GF-D8 (cell line): ENCODE measurements around the gene LAMTOR5.
A peak's percentile ranks its signal among the peaks of the same experiment; 100 is the strongest.

Experiments used
- DNase-seq: peaks from one replicate; lab custom pipeline; 2025; lab: John Stamatoyannopoulos, UW

LAMTOR5 gene

GRCh38 chr1:110387048-110387754, 20.3 kb downstream of the LAMTOR5 start:
- no peak for DNase-seq

DNA sequence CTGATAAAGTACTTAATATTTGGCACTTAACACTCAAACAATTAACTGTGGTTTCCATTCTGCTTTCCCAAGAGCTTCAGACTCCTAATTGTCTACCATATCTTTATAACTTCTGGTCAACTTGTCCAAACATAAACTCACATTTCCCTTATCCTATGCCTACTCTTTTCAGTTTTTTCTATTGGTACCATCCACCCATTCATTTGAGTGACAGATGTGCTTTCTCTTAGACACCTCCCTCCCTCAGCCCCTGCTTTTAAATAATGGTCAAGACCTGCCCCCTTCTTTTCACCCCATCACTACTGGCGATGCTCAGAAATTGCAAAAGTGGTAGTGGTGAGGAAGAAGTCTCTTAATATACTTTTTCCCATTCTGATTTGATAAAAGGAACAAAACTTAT, 22.1 kb downstream of the LAMTOR5 start:
- DNase-seq = no peak

GRCh38 chr1:110384581-110385321, 22.7 kb downstream of the LAMTOR5 start:
- DNase-seq = peak; percentile 19

DNA sequence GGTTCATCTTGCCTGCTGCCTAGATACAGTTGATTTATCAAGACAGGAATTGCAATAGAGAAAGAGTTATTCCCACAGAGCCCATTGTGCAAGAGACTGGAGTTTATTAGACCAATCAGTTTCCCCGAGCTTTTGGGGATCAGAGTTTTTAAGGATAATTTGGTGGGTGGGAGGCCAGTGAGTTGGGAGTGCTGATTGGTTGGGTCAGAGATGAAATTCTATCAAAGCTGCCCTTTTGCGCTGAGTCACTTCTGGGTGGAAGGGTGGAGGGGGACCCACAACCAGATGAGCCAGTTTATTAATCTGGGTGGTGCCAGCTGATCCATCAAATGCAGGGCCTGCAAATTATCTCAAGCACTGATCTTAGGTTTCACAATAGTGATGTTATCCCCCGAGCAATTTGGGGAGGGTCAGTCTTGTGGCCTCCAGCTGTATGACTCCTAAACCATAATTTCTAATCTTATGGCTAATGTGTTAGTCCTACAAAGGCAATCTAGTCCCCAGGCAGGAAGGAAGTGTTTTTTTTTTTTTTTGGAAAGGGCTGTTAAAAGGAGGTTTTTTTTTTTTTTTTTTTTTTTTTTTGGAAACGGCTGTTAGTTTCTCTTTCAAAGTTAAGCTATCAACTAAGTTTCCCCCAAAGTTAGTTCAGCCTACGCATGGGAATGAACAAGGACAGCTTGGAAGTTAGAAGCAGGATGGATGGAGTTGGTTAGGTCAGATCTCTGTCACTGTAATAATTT, 24.1 kb downstream of the LAMTOR5 start:
- peak; percentile 62 for DNase-seq

DNA sequence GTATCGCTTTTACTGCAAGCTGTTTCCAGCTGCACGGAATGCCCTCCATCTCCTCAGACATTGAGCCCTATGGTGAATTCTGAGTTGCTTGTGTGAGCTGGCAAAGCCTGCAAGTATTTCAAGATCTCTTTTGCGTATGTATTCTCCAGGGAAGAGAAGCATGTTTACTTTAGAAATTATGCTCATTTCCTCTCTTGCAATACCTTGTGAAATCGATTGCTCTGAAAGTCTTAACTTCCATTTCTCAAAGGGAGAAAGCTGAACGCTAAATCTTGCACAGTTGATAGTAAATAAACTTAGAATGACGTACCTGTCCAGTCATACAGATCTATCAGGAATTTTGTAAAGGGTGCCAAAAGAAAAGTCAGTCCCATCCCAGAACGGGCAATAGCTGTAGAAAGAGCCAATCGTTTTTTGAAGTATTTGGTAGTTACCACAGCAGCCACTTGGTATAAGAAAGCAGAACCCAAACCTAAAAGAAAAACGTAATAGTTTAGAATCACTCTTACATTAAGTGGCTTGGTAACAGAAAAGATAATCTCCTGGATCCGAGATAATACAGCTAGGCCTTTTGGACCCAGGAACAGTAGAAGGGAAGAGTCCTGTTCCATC, 26.7 kb downstream of the LAMTOR5 start:
- DNase-seq = peak; percentile 76

- DNase-seq = no peak
These were observed 32.0 kb downstream of the LAMTOR5 start for GRCh38 chr1:110375490-110375889.

GRCh38 chr1:110370827-110371226, 36.7 kb downstream of the LAMTOR5 start:
- no peak for DNase-seq

GRCh38 chr1:110364221-110364620, 43.3 kb downstream of the LAMTOR5 start:
- DNase-seq = no peak

- no peak for DNase-seq
These were observed 45.6 kb downstream of the LAMTOR5 start for GRCh38 chr1:110361856-110362255.

DNA sequence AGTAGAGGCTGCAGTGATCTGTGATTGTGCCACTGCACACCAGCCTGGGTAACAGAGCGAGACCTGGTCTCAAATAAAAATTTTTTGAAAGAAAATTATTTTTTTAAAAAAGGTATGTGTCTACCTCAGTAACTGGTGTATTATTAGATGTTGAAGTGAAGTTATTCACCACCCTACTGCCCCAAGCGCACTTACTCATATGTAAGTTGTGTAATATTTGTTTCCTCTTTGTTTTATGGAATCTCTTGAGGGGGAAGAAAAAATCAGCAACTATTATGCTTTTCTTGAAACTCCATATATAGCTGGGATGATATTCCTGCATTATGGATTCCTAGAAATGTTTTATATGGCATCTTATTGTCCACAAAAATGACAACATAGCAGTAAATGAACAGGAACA, 47.1 kb downstream of the LAMTOR5 start:
- no peak for DNase-seq

DNA sequence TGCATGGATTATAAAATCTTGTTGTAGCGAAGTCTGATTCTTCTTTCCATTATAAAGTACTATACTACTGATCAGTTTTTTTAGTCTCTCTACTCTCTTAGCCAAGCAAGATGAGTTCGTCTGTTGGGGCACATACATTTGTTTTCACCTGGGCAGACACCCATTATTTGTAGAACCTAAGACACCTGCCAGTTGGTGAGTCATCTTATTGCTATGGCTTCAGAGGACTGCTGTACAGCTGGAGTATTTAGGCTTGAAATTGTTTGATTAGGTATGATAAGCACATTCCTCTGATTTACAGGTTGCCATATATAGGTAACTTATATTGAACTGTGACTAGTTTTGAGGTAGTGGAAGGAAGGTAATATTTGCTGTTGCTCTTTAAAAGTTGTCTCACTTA, 51.1 kb downstream of the LAMTOR5 start:
- DNase-seq = no peak

DNA sequence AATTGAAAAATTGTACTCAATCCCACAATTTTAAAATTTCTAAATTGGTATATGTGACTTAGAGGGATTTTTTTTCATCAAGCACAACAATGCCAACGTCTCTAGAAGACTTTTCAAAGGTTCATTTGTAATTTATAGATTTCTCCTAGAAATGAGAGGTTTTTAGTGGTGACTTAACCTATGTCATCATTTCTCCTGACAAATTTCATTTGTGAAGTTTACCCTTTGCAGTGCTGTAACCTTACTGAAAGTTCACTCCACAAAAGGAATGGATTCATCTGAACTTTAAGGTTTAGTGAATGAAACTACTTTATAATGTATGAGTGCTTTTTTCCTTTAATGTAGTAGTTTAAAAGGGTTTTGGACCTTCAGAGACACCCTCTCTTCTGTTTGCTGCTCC, 52.2 kb downstream of the LAMTOR5 start:
- no peak for DNase-seq
